ENCODE data around the gene IGF1R.
"Not testable (repeated sequence)": the region's sequence is repeated elsewhere in the genome, so short reads cannot be mapped to it uniquely, and the experiment has no call there.

GRCh38 chr15:98618576-98618975 is 29.8 kb upstream of the IGF1R start:
- TF ChIP-seq CTCF (IDR thresholded peaks at IDR 0.05; ENCODE audit: extremely low read depth in 1 of 2, insufficient read depth in 1 of 2, low read depth in 1 of 2, low read length in 2 of 2); POLR2A (IDR thresholded peaks at IDR 0.05; ENCODE audit: low read depth, low read length); EZH2 (IDR thresholded peaks at IDR 0.05; ENCODE audit: borderline replicate concordance, low read depth, low read length, severe bottlenecking); JUN (IDR thresholded peaks at IDR 0.05; ENCODE audit: borderline replicate concordance, insufficient read depth, insufficient read length, low read depth); POLR2AphosphoS5 (IDR thresholded peaks at IDR 0.05; ENCODE audit: insufficient read depth, low read depth, low read length); FOS (IDR thresholded peaks at IDR 0.05; ENCODE audit: borderline replicate concordance, insufficient read depth, low read length); GATA2 (IDR thresholded peaks at IDR 0.05; ENCODE audit: insufficient read depth, insufficient read length, low read depth, low read length): not testable (repeated sequence)
